SK-N-SH (cell line): Measurements from ENCODE around the gene ZMYND19. TPM values are rescaled to one million over a fixed set of nuclear protein-coding genes. Genes with fewer than 3 reads are reported as not detected.

Experiments
- CTCF ChIA-PET: fragments of 300-600, 350-600 bp; formaldehyde crosslinking; extraction: SDS; loops from one replicate; lab custom pipeline; 2021; lab: Yijun Ruan, JAX
- POLR2A ChIA-PET: fragments of 350-600 bp; sonication (Branson Sonifier 250); formaldehyde crosslinking; extraction: SDS; loops from one replicate; lab custom pipeline; 2020; ENCODE audit warnings: antibody characterized with exemption, inconsistent platforms; lab: Yijun Ruan, JAX
- DNase-seq: peaks from one replicate; pipeline ENCODE4 v3.0.0; 2012
- H2AFZ ChIP-seq: fragments of 200-600 bp; sonication (generic); 2 replicates; pipeline ENCODE4 v1.8.1; 2016; ENCODE audit warnings: antibody characterized with exemption, mild to moderate bottlenecking, low read depth
- H3F3A ChIP-seq: fragments of 200-600 bp; sonication (generic); replicated peaks from 2 replicates; pipeline ENCODE3; 2016; ENCODE audit warnings: antibody characterized with exemption, mild to moderate bottlenecking; ENCODE audit not compliant: insufficient read depth
- H3K27ac ChIP-seq, 2 experiments: fragments of 200-500 bp in 1 of 2; fragments of 200-600 bp in 1 of 2; sonication (Bioruptor generic) in 1 of 2; sonication (generic), shearing (Covaris generic) in 1 of 2; 2 replicates each; pipeline versions ENCODE4 v1.5.1 to v1.6.1; 2014 to 2016; ENCODE audit warnings: low read depth in 2 of 2, inconsistent platforms in 1 of 2, low read length in 1 of 2, mild to moderate bottlenecking in 1 of 2, mixed read lengths in 1 of 2
- H3K27me3 ChIP-seq: fragments of 200-600 bp; sonication (generic), shearing (Covaris generic); 2 replicates; pipeline ENCODE4 v1.6.1; 2016; ENCODE audit warnings: mixed run types; ENCODE audit not compliant: insufficient read depth
- H3K36me3 ChIP-seq, 2 experiments: fragments of 200-500 bp in 1 of 2; fragments of 200-600 bp in 1 of 2; sonication (Bioruptor generic) in 1 of 2; sonication (generic) in 1 of 2; replicated peaks in 1 of 2; 2 replicates each; pipeline versions ENCODE3 to v1.5.1; 2014 to 2016; ENCODE audit warnings: low read length in 1 of 2, mild to moderate bottlenecking in 1 of 2; ENCODE audit not compliant: insufficient read depth in 2 of 2, control insufficient read depth in 1 of 2
- H3K4me1 ChIP-seq, 2 experiments: fragments of 200-500 bp in 1 of 2; fragments of 200-600 bp in 1 of 2; sonication (Bioruptor generic) in 1 of 2; sonication (generic), shearing (Covaris generic) in 1 of 2; 2 replicates each; pipeline versions ENCODE4 v1.5.1 to v1.6.1; 2014 to 2016; ENCODE audit warnings: low read depth in 1 of 2, low read length in 1 of 2, mixed run types in 1 of 2; ENCODE audit not compliant: insufficient read depth in 2 of 2, control insufficient read depth in 1 of 2
- H3K4me2 ChIP-seq: fragments of 200-600 bp; sonication (generic), shearing (Covaris generic); 2 replicates; pipeline ENCODE4 v1.6.1; 2017; ENCODE audit warnings: mixed run types
- H3K4me3 ChIP-seq, 2 experiments: fragments of 200-500 bp in 1 of 2; fragments of 200-600 bp in 1 of 2; sonication (Bioruptor generic) in 1 of 2; sonication (generic), shearing (Covaris generic) in 1 of 2; 2 replicates each; pipeline versions ENCODE4 v1.5.1 to v1.8.1; 2014 to 2016; ENCODE audit warnings: low read depth in 2 of 2, inconsistent platforms in 1 of 2, low read length in 1 of 2, mild to moderate bottlenecking in 1 of 2, mixed read lengths in 1 of 2, moderate library complexity in 1 of 2
- H3K79me2 ChIP-seq: fragments of 200-600 bp; sonication (generic); 2 replicates; pipeline ENCODE4 v1.8.1; 2017; ENCODE audit warnings: mild to moderate bottlenecking; ENCODE audit not compliant: insufficient read depth
- H3K9ac ChIP-seq: fragments of 200-600 bp; sonication (generic); 2 replicates; pipeline ENCODE4 v1.6.1; 2017; ENCODE audit warnings: mixed run types
- H3K9me2 ChIP-seq: fragments of 200-600 bp; sonication (generic); 2 replicates; pipeline ENCODE4 v1.6.1; 2017; ENCODE audit warnings: mixed run types
- H3K9me3 ChIP-seq: fragments of 200-600 bp; sonication (generic); 2 replicates; pipeline ENCODE4 v1.6.1; 2017; ENCODE audit warnings: mixed run types, mild to moderate bottlenecking, moderate library complexity
- H4K20me1 ChIP-seq: fragments of 200-600 bp; sonication (generic); 2 replicates; pipeline ENCODE4 v1.6.1; 2017; ENCODE audit warnings: mild to moderate bottlenecking, mixed run types; ENCODE audit not compliant: insufficient read depth
- CHD2 ChIP-seq: fragments of 150-350 bp; IDR thresholded peaks from 2 replicates; pipeline ENCODE4 v1.6.1; 2018; ENCODE audit warnings: low read length; ENCODE audit not compliant: partially characterized antibody
- EZH2phosphoT487 ChIP-seq: fragments of 200-600 bp; sonication (generic); IDR thresholded peaks from 2 replicates; pipeline ENCODE4 v1.6.1; 2017; ENCODE audit warnings: low read depth, mixed run types, mild to moderate bottlenecking, antibody characterized with exemption, moderate library complexity, borderline replicate concordance
- FOSL2 ChIP-seq: IDR thresholded peaks from 2 replicates; pipeline ENCODE4 v1.4.0; 2012; ENCODE audit warnings: low read depth, mild to moderate bottlenecking, moderate library complexity, borderline replicate concordance
- FOXM1 ChIP-seq: IDR thresholded peaks from 2 replicates; pipeline ENCODE4 v1.4.0; 2012; ENCODE audit warnings: low read depth, mild to moderate bottlenecking
- GABPA ChIP-seq: IDR thresholded peaks from 2 replicates; pipeline ENCODE4 v1.4.0; 2012; ENCODE audit warnings: low read depth, mild to moderate bottlenecking
- GATA2 ChIP-seq: sonication (generic); formaldehyde crosslinking; IDR thresholded peaks from 2 replicates; pipeline ENCODE4 v1.5.0; 2020; ENCODE audit warnings: mild to moderate bottlenecking, missing genetic modification reagents
- IRF3 ChIP-seq: fragments of 150-350 bp; IDR thresholded peaks from 2 replicates; pipeline ENCODE4 v1.6.1; 2016; ENCODE audit warnings: mild to moderate bottlenecking, low read depth, low read length
- JUND ChIP-seq: IDR thresholded peaks from 2 replicates; pipeline ENCODE4 v1.4.0; 2012
- NFIC ChIP-seq: IDR thresholded peaks from 2 replicates; pipeline ENCODE4 v1.4.0; 2012; ENCODE audit warnings: borderline replicate concordance
- NRF1 ChIP-seq: IDR thresholded peaks from 2 replicates; pipeline ENCODE4 v1.6.1; 2012; ENCODE audit warnings: low read depth, mild to moderate bottlenecking, low read length
- POLR2AphosphoS5 ChIP-seq: IDR thresholded peaks from 2 replicates; pipeline ENCODE4 v1.6.1; 2012; ENCODE audit warnings: low read depth, low read length
- RAD21 ChIP-seq: IDR thresholded peaks from 2 replicates; pipeline ENCODE4 v1.6.1; 2012; ENCODE audit warnings: mild to moderate bottlenecking, low read length
- RCOR1 ChIP-seq: fragments of 150-350 bp; IDR thresholded peaks from 2 replicates; pipeline ENCODE4 v1.6.1; 2017; ENCODE audit warnings: antibody characterized with exemption, low read length
- RFX5 ChIP-seq: IDR thresholded peaks from 2 replicates; pipeline ENCODE4 v1.6.1; 2012; ENCODE audit warnings: mild to moderate bottlenecking, improper control_type of control experiment, low read length
- RXRA ChIP-seq: IDR thresholded peaks from 2 replicates; pipeline ENCODE4 v1.4.0; 2012; ENCODE audit warnings: low read depth, mild to moderate bottlenecking, borderline replicate concordance
- TAF1 ChIP-seq: IDR thresholded peaks from 2 replicates; pipeline ENCODE4 v1.6.1; 2012; ENCODE audit warnings: low read depth, mild to moderate bottlenecking, low read length, moderate library complexity, borderline replicate concordance
- WGBS: methylation state at CpG from one replicate; pipeline ENCODE4 v1.1.6; 2017; ENCODE audit warnings: low lambda C conversion rate; 5-methylcytosine and 5-hydroxymethylcytosine counted together
- polyA plus RNA-seq, 3 experiments: library from polyadenylated mRNA; depleted of rRNA; stranded (reverse); fragments of >200 nt; gene quantifications; 2 replicates each; pipeline ENCODE4 v1.2.3, GENCODE V29; 2012
- TF ChIP-seq, protein P1 (sequence below): IDR thresholded peaks from 2 replicates; pipeline ENCODE4 v1.6.1; 2012; ENCODE audit warnings: mild to moderate bottlenecking, low read depth, low read length, moderate library complexity

Gene ZMYND19
- polyA plus RNA-seq, 1 of the 3 experiments (the other 2 are of a cell fraction), result 43.1 TPM

DNA sequence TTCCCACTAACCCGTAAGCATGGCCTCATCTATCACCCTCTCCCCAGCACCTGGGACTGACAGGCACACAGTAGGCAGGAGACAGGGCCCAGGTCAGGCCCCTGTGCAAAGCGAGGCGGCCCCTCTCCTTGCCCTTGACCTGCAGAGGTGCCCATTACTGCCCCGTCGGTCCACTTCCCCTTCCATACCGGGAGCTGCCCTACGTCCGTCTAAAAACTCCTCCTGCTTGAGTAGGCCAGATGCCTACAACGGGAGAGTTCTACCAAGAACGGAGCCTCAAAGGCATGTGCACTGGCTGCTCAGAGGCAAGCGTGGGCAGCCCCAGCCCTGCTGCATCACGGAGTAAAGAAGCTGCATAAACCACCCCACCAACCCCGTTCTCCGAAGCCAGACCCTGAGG is 7.0 kb downstream of the ZMYND19 start:
- H3K27ac ChIP-seq, result no peak overlapping the region
- H3K4me3 ChIP-seq, result no peak overlapping the region
- no peak overlapping the region for H3K9ac ChIP-seq
- H3K4me2 ChIP-seq, result no peak overlapping the region
- peaks cover 8% of the 10 kb centered on the region; the same call in 1 of the 2 replicates for H4K20me1 ChIP-seq
- H3K27me3 ChIP-seq, result no peaks in the 10 kb centered on the region
- POLR2A ChIA-PET, result no interaction called here
- H3F3A ChIP-seq, result peaks cover 3% of the 10 kb centered on the region
- no peaks in the 10 kb centered on the region for H3K9me2 ChIP-seq
- H3K36me3 ChIP-seq, result peaks cover 7 to 69% of the 10 kb centered on the region in 2 experiments
- H3K79me2 ChIP-seq, result peaks cover 9% of the 10 kb centered on the region
- H3K9me3 ChIP-seq, result no peaks in the 10 kb centered on the region
- 93% methylated on average over 11 of the region's 14 CpGs for WGBS
- no peak for DNase-seq
- no peak overlapping the region for H2AFZ ChIP-seq
- peaks cover 0 to 4% of the 10 kb centered on the region in 2 experiments; a peak in 1 of 4 replicates for H3K4me1 ChIP-seq
- CTCF ChIA-PET, result no interaction called here
- TF ChIP-seq GATA2 (CRISPR knock-in tag) (no peak), RCOR1 (no peak), POLR2AphosphoS5 (no peak), FOSL2 (no peak), RFX5 (no peak), GABPA (no peak), RAD21 (no peak), JUND (no peak), CHD2 (no peak), NRF1 (no peak), FOXM1 (no peak), EZH2phosphoT487 (no peak), IRF3 (no peak), RXRA (no peak), TAF1 (no peak), NFIC (no peak)
- TF ChIP-seq, protein P1, sequence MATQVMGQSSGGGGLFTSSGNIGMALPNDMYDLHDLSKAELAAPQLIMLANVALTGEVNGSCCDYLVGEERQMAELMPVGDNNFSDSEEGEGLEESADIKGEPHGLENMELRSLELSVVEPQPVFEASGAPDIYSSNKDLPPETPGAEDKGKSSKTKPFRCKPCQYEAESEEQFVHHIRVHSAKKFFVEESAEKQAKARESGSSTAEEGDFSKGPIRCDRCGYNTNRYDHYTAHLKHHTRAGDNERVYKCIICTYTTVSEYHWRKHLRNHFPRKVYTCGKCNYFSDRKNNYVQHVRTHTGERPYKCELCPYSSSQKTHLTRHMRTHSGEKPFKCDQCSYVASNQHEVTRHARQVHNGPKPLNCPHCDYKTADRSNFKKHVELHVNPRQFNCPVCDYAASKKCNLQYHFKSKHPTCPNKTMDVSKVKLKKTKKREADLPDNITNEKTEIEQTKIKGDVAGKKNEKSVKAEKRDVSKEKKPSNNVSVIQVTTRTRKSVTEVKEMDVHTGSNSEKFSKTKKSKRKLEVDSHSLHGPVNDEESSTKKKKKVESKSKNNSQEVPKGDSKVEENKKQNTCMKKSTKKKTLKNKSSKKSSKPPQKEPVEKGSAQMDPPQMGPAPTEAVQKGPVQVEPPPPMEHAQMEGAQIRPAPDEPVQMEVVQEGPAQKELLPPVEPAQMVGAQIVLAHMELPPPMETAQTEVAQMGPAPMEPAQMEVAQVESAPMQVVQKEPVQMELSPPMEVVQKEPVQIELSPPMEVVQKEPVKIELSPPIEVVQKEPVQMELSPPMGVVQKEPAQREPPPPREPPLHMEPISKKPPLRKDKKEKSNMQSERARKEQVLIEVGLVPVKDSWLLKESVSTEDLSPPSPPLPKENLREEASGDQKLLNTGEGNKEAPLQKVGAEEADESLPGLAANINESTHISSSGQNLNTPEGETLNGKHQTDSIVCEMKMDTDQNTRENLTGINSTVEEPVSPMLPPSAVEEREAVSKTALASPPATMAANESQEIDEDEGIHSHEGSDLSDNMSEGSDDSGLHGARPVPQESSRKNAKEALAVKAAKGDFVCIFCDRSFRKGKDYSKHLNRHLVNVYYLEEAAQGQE, result no peak
